GOT3 (cell line): ENCODE measurements around the gene KLHL29.

ENCODE experiments used
- DNase-seq: peaks from one replicate; lab custom pipeline; 2025; ENCODE audit warnings: mixed read lengths; lab: John Stamatoyannopoulos, UW

The KLHL29 gene

GRCh38 chr2:23683001-23683400 lies 298.0 kb downstream of the KLHL29 start:
- DNase-seq, result no peak

GRCh38 chr2:23684395-23685176 lies 299.6 kb downstream of the KLHL29 start:
- no peak for DNase-seq

- no peak for DNase-seq
These were observed 300.2 kb downstream of the KLHL29 start for GRCh38 chr2:23685181-23685580.

GRCh38 chr2:23685706-23686105 lies 300.7 kb downstream of the KLHL29 start:
- no peak for DNase-seq

- DNase-seq, result no peak
These were observed 301.5 kb downstream of the KLHL29 start for GRCh38 chr2:23686405-23687029.

GRCh38 chr2:23687214-23687613 lies 302.2 kb downstream of the KLHL29 start:
- no peak for DNase-seq

GRCh38 chr2:23687713-23688112 lies 302.7 kb downstream of the KLHL29 start:
- DNase-seq, result no peak

- DNase-seq, result no peak
These were observed 303.6 kb downstream of the KLHL29 start for GRCh38 chr2:23688486-23689130.

GRCh38 chr2:23689131-23689700 lies 304.2 kb downstream of the KLHL29 start:
- no peak for DNase-seq

GRCh38 chr2:23689891-23690290 lies 304.9 kb downstream of the KLHL29 start:
- no peak for DNase-seq

GRCh38 chr2:23690421-23691105 lies 305.6 kb downstream of the KLHL29 start:
- DNase-seq, result no peak

GRCh38 chr2:23691106-23691470 lies 306.1 kb downstream of the KLHL29 start:
- DNase-seq, result no peak

GRCh38 chr2:23691565-23691964 lies 306.6 kb downstream of the KLHL29 start:
- DNase-seq, result no peak

- DNase-seq, result no peak
These were observed 307.3 kb downstream of the KLHL29 start for GRCh38 chr2:23692263-23692662.

- DNase-seq, result no peak
These were observed 308.0 kb downstream of the KLHL29 start for GRCh38 chr2:23692851-23693605.

GRCh38 chr2:23693606-23693951 lies 308.6 kb downstream of the KLHL29 start:
- no peak for DNase-seq

GRCh38 chr2:23694058-23695045 lies 309.4 kb downstream of the KLHL29 start:
- DNase-seq, result no peak

GRCh38 chr2:23695214-23695889 lies 310.4 kb downstream of the KLHL29 start:
- DNase-seq, result no peak

- no peak for DNase-seq
These were observed 311.1 kb downstream of the KLHL29 start for GRCh38 chr2:23695890-23696751.
